Mesothelial cell of epicardium (in vitro differentiated cells): ENCODE measurements around the gene LRRC8D. TPM values are rescaled to one million over a fixed set of nuclear protein-coding genes. Genes with fewer than 3 reads are reported as not detected.

ENCODE experiments used
- DNase-seq, 2 experiments: peaks; one replicate each; pipeline ENCODE4 v3.0.0; 2021; ENCODE audit warnings: low spot score in 2 of 2; ENCODE audit not compliant: unreplicated experiment in 2 of 2
- H3K27ac Mint-ChIP-seq: 2 replicates; pipeline ENCODE4 v1.8.0; 2021; ENCODE audit warnings: mixed read lengths
- H3K27me3 Mint-ChIP-seq: 2 replicates; pipeline ENCODE4 v1.8.0; 2021; ENCODE audit warnings: low read depth, mixed read lengths
- H3K36me3 Mint-ChIP-seq: 2 replicates; pipeline ENCODE4 v1.8.0; 2021; ENCODE audit warnings: mixed read lengths
- H3K4me1 Mint-ChIP-seq: 2 replicates; pipeline ENCODE4 v1.8.0; 2021; ENCODE audit warnings: mixed read lengths
- H3K4me3 Mint-ChIP-seq: 2 replicates; pipeline ENCODE4 v1.8.0; 2021; ENCODE audit warnings: mild to moderate bottlenecking, moderate library complexity, mixed read lengths
- H3K9me3 Mint-ChIP-seq: 2 replicates; pipeline ENCODE4 v1.8.0; 2021; ENCODE audit warnings: mixed read lengths
- total RNA-seq: library from RNA; stranded (reverse); gene quantifications from 3 replicates; pipeline ENCODE4 v1.2.1, GENCODE V29; 2021
- TF ChIP-seq, protein P1 (sequence below): fragments of 200-600 bp; sonication (generic); IDR thresholded peaks from one replicate; pipeline ENCODE4 v1.5.0; 2021; ENCODE audit warnings: antibody characterized with exemption; ENCODE audit not compliant: unreplicated experiment

Gene LRRC8D
- total RNA-seq, 1 donor from 2014 or later: 22.6 TPM

DNA sequence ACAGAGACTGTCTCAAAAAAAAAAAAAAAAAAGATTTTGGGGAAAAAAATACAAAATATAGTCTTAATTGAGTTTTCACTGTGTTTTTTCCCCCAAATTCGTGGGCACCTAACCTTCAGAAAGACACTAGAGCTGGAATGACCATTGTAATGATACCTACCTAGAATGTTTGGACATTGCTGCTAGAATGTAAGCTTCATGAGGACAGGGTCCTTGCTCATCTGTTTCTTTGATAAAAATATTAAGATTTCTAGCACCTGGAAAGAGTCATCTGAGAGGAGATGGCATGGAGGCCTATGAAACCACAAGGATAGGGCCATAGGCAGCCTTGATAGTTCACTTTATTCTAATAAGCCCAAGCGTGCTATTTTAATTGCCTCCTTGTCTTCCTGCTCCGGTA is 6.5 kb downstream of the LRRC8D start:
- Mint-ChIP-seq H3K36me3 (peaks cover 5% of the 10 kb centered on the region), H3K9me3 (no peaks in the 10 kb centered on the region), H3K4me1 (peaks cover 26% of the 10 kb centered on the region), H3K4me3 (no peak overlapping the region), H3K27me3 (no peaks in the 10 kb centered on the region), H3K27ac (no peak overlapping the region)
- TF ChIP-seq, protein P1, sequence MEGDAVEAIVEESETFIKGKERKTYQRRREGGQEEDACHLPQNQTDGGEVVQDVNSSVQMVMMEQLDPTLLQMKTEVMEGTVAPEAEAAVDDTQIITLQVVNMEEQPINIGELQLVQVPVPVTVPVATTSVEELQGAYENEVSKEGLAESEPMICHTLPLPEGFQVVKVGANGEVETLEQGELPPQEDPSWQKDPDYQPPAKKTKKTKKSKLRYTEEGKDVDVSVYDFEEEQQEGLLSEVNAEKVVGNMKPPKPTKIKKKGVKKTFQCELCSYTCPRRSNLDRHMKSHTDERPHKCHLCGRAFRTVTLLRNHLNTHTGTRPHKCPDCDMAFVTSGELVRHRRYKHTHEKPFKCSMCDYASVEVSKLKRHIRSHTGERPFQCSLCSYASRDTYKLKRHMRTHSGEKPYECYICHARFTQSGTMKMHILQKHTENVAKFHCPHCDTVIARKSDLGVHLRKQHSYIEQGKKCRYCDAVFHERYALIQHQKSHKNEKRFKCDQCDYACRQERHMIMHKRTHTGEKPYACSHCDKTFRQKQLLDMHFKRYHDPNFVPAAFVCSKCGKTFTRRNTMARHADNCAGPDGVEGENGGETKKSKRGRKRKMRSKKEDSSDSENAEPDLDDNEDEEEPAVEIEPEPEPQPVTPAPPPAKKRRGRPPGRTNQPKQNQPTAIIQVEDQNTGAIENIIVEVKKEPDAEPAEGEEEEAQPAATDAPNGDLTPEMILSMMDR: no peak
- DNase-seq: no peak

DNA sequence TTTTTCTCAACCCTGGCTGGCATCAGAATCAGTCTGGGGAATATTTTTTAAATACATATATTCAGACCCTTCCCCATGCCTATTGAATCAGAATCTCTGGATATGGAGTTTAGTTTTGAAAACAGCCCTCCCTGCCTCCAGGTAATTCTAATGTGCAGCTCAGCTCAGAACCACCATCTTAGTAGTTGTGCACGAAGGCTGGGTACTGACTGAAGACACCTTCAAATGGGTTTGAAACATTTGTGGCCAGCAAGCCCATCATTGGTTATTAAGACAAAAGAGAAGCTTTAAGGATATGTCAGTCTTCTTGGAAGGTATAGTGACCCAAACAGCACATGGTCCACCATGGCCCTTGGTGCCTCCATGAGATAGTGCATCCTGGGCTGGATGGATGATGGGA is 7.1 kb downstream of the LRRC8D start:
- TF ChIP-seq, protein P1: no peak
- Mint-ChIP-seq H3K36me3 (peaks cover 5% of the 10 kb centered on the region), H3K9me3 (no peaks in the 10 kb centered on the region), H3K4me1 (peaks cover 28% of the 10 kb centered on the region), H3K4me3 (no peak overlapping the region), H3K27ac (no peak overlapping the region), H3K27me3 (no peaks in the 10 kb centered on the region)
- no peak for DNase-seq

DNA sequence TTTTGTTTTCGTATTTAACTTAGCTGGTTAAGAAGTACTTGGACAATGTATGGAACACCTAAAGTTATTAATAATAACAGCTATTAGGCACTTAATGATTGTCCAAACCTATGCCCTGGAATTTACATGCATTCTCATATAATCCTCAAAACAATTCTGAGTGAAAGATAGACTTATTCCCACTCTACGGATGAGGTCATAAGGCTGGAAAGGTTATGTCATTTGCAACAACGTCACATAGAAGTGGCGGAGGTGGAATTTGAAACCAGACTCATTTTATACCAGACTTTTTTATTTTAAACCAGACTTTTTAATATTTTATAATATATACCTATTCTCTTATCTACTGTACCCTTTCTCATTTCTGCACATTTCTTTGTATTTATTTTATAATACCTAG is 8.4 kb downstream of the LRRC8D start:
- Mint-ChIP-seq H3K9me3 (no peaks in the 10 kb centered on the region), H3K27me3 (no peaks in the 10 kb centered on the region), H3K4me1 (peaks cover 33% of the 10 kb centered on the region), H3K36me3 (peaks cover 5% of the 10 kb centered on the region), H3K27ac (no peak overlapping the region), H3K4me3 (no peak overlapping the region)
- TF ChIP-seq, protein P1: no peak
- DNase-seq: no peak

DNA sequence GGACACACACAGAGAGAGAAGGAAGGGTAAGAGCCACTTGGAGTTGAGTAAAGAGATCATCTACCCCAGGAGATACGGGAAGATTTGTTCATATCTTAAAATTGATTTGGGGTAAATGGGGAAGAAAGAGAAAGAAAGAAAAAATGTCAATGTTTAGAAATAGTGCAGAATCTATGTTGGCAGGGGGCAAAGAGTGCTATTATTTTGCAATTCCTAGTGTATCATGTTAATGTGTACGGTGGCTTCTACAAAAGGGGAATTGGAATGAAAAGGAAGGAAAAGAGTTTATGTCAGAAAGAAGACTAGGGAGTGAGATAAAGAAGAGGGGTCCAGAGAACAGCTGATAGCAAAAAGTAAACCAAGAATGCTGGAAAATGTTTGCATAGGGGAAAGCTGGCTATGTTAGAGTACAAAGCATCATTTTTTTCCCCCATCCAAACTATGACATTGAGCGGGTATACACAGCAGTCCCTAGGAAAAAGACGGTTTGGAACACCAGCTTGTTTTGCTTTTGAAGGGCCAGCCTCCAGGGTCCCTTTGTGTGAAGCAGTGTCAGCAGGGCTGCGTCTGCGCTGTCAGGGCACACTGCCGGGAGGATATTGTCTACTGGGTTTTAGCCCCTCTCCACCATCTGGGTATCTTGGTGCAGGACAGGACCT is 10.8 kb downstream of the LRRC8D start:
- no peak for DNase-seq
- H3K4me1 Mint-ChIP-seq: peaks cover 37% of the 10 kb centered on the region
- TF ChIP-seq, protein P1: no peak
- no peaks in the 10 kb centered on the region for H3K9me3 Mint-ChIP-seq
- H3K27ac Mint-ChIP-seq: peak overlapping the region; percentile 54
- H3K27me3 Mint-ChIP-seq: no peaks in the 10 kb centered on the region
- H3K36me3 Mint-ChIP-seq: peaks cover 2% of the 10 kb centered on the region
- H3K4me3 Mint-ChIP-seq: no peak overlapping the region

DNA sequence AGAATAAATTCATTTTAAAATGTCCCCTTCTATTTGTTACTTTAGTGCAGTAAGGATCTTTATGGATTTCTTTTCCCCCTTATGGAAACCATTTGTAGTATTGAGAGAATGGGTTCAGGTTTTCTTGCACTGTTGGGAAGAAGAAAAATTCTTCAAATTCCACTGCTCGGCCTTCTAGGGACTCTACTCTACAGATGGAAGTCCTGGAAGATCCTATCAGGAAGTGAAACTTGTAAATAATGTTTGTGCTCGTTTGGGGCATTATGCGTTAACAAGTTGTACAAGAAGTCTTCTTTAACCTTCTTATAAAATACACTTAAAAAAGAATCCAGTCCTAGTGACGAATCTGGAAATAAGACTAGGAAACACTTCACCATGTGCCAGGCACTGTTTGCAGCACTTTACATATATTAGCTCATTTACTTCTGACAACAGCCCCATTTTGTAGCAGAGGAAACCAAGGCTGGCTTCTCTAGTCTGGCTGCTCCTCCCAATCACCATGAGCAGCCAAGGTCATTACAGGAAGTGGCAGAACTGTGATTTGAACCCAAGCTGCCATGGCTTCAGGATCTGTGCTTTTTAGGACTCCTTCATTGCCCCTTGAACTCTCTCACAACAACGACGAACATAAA is 11.8 kb downstream of the LRRC8D start:
- H3K9me3 Mint-ChIP-seq: no peaks in the 10 kb centered on the region
- DNase-seq: no peak
- TF ChIP-seq, protein P1: no peak
- H3K4me1 Mint-ChIP-seq: peaks cover 45% of the 10 kb centered on the region
- H3K36me3 Mint-ChIP-seq: peaks cover 2% of the 10 kb centered on the region
- H3K4me3 Mint-ChIP-seq: no peak overlapping the region
- H3K27me3 Mint-ChIP-seq: no peaks in the 10 kb centered on the region
- peak overlapping the region; percentile 62 for H3K27ac Mint-ChIP-seq
